Ovary (tissue), 9 donors: ENCODE data around the gene SRCIN1. TPM values are rescaled to one million over a fixed set of nuclear protein-coding genes. Genes with fewer than 3 reads are reported as not detected.

Source experiments
- DNase-seq, 5 donors: peaks; one replicate each; pipeline ENCODE4 v3.0.0-alpha.2; 2019 to 2020
- H3K27ac ChIP-seq, 2 donors: fragments of 200-600 bp; one replicate each; pipeline versions ENCODE4 v1.5.1 to v1.8.0; 2019 to 2022
- H3K27me3 ChIP-seq: fragments of 200-600 bp; one replicate; pipeline ENCODE4 v1.8.0; 2022
- H3K36me3 ChIP-seq: fragments of 200-600 bp; sonication (generic); one replicate; pipeline ENCODE4 v1.5.1; 2019
- H3K4me1 ChIP-seq: one replicate; pipeline ENCODE4 v1.8.1; 2013; ENCODE audit warnings: mild to moderate bottlenecking, moderate library complexity; ENCODE audit not compliant: insufficient read depth
- H3K4me3 ChIP-seq: fragments of 200-600 bp; sonication (generic); one replicate; pipeline ENCODE4 v1.5.1; 2017
- H3K9me3 ChIP-seq, 2 donors: fragments of 200-600 bp in 1 of 2; sonication (generic) in 1 of 2; one replicate each; pipeline versions ENCODE4 v1.5.1 to v1.8.1; 2013 to 2019; ENCODE audit warnings: mild to moderate bottlenecking in 1 of 2, moderate library complexity in 1 of 2
- CTCF ChIP-seq, 3 donors: fragments of 450-650 bp in 2 of 3; fragments of 200-600 bp in 1 of 3; IDR thresholded peaks; one replicate each; pipeline versions ENCODE4 v1.5.1 to v1.8.0; 2016 to 2022; ENCODE audit warnings: antibody characterized with exemption in 3 of 3, mild to moderate bottlenecking in 1 of 3
- EP300 ChIP-seq: sonication (generic); formaldehyde crosslinking; IDR thresholded peaks from one replicate; pipeline ENCODE4 v1.6.1; 2017; ENCODE audit warnings: antibody characterized with exemption
- POLR2A ChIP-seq: fragments of 450-650 bp; IDR thresholded peaks from one replicate; pipeline ENCODE4 v1.6.1; 2017; ENCODE audit warnings: antibody characterized with exemption, mild to moderate bottlenecking, moderate library complexity
- WGBS, 3 donors: extraction: QIAGEN DNeasy Blood & Tissue Kit in 1 of 3; methylation state at CpG; one replicate each; pipeline versions ENCODE4 v1.1.5 to v1.1.7; 2013 to 2017; 5-methylcytosine and 5-hydroxymethylcytosine counted together
- intact Hi-C, 4 donors: fragments of 100-400 bp; cut with DNase I; formaldehyde crosslinking; loops; one replicate each; pipeline versions ENCODE4 v1.11.0 to v1.15.1; 2022 to 2023
- polyA plus RNA-seq, 2 donors: library from polyadenylated mRNA; stranded (reverse); fragments of 200-250 nt in 1 of 2; fragments of 350-450 nt in 1 of 2; fragmentation: Illumina TruSeq in 1 of 2; extraction: RNeasy Lipid Tissue Mini Kit (QIAGEN cat#74804) in 1 of 2; gene quantifications; one replicate each; pipeline ENCODE4 v1.2.3, GENCODE V29; 2013 to 2014
- total RNA-seq, 7 donors: library from RNA; depleted of rRNA in 2 of 7; stranded (reverse); fragments of >200 nt in 2 of 7; fragmentation: NEBNext Ultra II Directional in 3 of 7; extraction: Animal tissue kit (Norgen Biotek cat#: 25700) in 3 of 7; gene quantifications; one replicate each; pipeline versions ENCODE4 v1.1.0 to v1.2.4, GENCODE V29; 2016 to 2023
- donor health status: DM: no; HTN: no; CAD: no; lungs with moderate emphysema.
- donor health status: DM: no; HTN: no; CAD: no.
- donor health status: Bipolar disorder and iron deficiency.
- donor health status: DM: yes; HTN: yes; CAD: no.
- donor health status: DM: no; HTN: no; CAD: no.
- donor health status: DM: yes; HTN: yes; CAD: no.

SRCIN1 gene
- total and polyA plus RNA-seq, 9 donors = 0.18 to 3.0 (median 1.0) TPM

GRCh38 chr17:38512473-38513058 lies 93.2 kb downstream of the SRCIN1 start:
- Histone ChIP-seq H3K4me1 (peaks cover 7% of the 10 kb centered on the region), H3K9me3 (no peaks in the 10 kb centered on the region), H3K36me3 (no peaks in the 10 kb centered on the region), H3K27me3 (no peaks in the 10 kb centered on the region), H3K4me3 (no peak overlapping the region), H3K27ac (no peak overlapping the region)
- DNase-seq = no peak
- intact Hi-C loops = loop anchor here in 2 of 4 donors (10.0 kb wide), 2 partner anchors 62 to 152 kb away; no protein-coding TSS in a partner anchor
- WGBS, 3 donors = 58 to 74% (median 65%) methylated on average over 13 of the region's 13 CpGs
- TF ChIP-seq POLR2A (no peak), CTCF (IDR thresholded peaks at IDR 0.05) (no peak), EP300 (no peak)

GRCh38 chr17:38511150-38512108 lies 94.3 kb downstream of the SRCIN1 start:
- Histone ChIP-seq H3K36me3 (no peaks in the 10 kb centered on the region), H3K4me3 (no peak overlapping the region), H3K27ac (no peak overlapping the region), H3K4me1 (peaks cover 7% of the 10 kb centered on the region), H3K27me3 (no peaks in the 10 kb centered on the region), H3K9me3 (no peaks in the 10 kb centered on the region)
- peak; percentile 37 to 61 (median 49) for DNase-seq
- 47 to 56% (median 52%) methylated on average over 15 of the region's 15 CpGs for WGBS, 3 donors
- TF ChIP-seq POLR2A (no peak), CTCF (IDR thresholded peaks at IDR 0.05) (no peak), EP300 (no peak)
- intact Hi-C loops = loop anchor here in 2 of 4 donors (10.0 kb wide), 2 partner anchors 63 to 153 kb away; no protein-coding TSS in a partner anchor

GRCh38 chr17:38510421-38511149 lies 95.2 kb downstream of the SRCIN1 start:
- no peak overlapping the region for H3K27ac ChIP-seq
- H3K4me1 ChIP-seq = peaks cover 7% of the 10 kb centered on the region
- no peaks in the 10 kb centered on the region for H3K9me3 ChIP-seq
- H3K27me3 ChIP-seq = no peaks in the 10 kb centered on the region
- no peaks in the 10 kb centered on the region for H3K36me3 ChIP-seq
- TF ChIP-seq EP300 (no peak), CTCF (IDR thresholded peaks at IDR 0.05) (no peak), POLR2A (no peak)
- peak in 2 of 5 donors; percentile 54 to 56 for DNase-seq
- intact Hi-C loops = loop anchor here in 2 of 4 donors (10.0 kb wide), 2 partner anchors 64 to 154 kb away; no protein-coding TSS in a partner anchor
- WGBS, 3 donors = 11 to 55% (median 35%) methylated on average over 35 to 86 of the region's 86 CpGs
- no peak overlapping the region for H3K4me3 ChIP-seq
